Stimulated activated CD4-positive, alpha-beta T cell treated with anti-CD3 and anti-CD28 coated beads, Interleukin-4, amount 100 ng/mL, for 4 hours (primary cell): ENCODE measurements around the gene MOBP.

Source experiments
- DNase-seq, 2 experiments: peaks; one replicate each; pipeline ENCODE4 v3.0.0-alpha.2; 2020

Gene MOBP

DNA sequence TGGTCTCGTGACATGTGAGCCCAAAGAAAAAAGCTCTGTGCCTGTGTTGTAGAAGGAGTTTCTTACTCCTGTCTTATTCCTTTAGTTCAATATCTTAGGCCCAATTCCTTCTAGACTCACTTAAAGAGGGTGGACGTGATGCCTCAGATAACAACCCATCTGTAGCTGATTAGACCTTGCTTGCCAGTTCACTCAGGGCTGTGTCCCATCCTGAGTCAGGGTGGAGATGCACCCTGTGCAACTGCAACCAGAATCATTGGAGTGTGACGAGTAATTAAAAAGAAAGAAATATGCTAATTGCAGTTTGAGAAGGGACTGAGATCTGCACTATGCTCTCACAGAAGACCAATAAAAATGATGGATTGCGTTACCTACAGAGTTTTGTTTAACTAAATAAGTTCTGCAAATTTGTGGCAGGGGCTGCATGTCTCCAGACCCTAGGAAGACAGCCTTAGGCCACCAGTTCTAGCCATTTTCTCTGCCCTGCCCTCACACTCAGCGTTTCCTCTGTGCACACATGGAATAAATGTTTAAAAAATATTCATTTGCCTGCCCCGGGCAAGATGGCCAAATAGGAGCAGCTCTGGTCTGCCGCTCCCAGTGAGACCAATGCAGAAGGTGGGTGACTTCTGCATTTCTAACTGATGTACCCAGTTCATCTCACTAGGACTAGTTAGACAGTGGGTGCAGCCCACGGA lies 83.0 kb downstream of the MOBP start:
- DNase-seq = no peak
